ENCODE data around the gene TLR6. TPM values are rescaled to one million over a fixed set of nuclear protein-coding genes. Genes with fewer than 3 reads are reported as not detected.

TLR6 gene
- total RNA-seq, 1 experiment from 2014 or later: 0.11 TPM

GRCh38 chr4:38891051-38891983, 34.7 kb upstream of the TLR6 start:
- Mint-ChIP-seq H3K9me3 (peaks cover 3% of the 10 kb centered on the region), H3K36me3 (peaks cover 3% of the 10 kb centered on the region; the same call in 1 of the 2 replicates), H3K4me3 (no peak overlapping the region), H3K4me1 (peaks cover 32% of the 10 kb centered on the region), H3K27ac (no peak overlapping the region), H3K27me3 (ENCODE audit: low read depth) (no peaks in the 10 kb centered on the region)
- TF ChIP-seq CTCF (IDR thresholded peaks at IDR 0.05) (no peak), RORB (CRISPR knock-in tag; IDR thresholded peaks at IDR 0.05) (no peak), ZMAT4 (CRISPR knock-in tag; IDR thresholded peaks at IDR 0.05) (no peak), TP53 (CRISPR knock-in tag; IDR thresholded peaks at IDR 0.05) (no peak), ZBTB21 (CRISPR knock-in tag; IDR thresholded peaks at IDR 0.05; ENCODE audit: borderline replicate concordance) (no peak), MXD4 (CRISPR knock-in tag; IDR thresholded peaks at IDR 0.05; ENCODE audit: borderline replicate concordance) (no peak), ZNF263 (CRISPR knock-in tag; IDR thresholded peaks at IDR 0.05; ENCODE audit: low read depth) (no peak), ZNF671 (CRISPR knock-in tag; IDR thresholded peaks at IDR 0.05) (no peak), ZNF396 (CRISPR knock-in tag; IDR thresholded peaks at IDR 0.05; ENCODE audit: borderline replicate concordance) (no peak), ZNF281 (CRISPR knock-in tag; IDR thresholded peaks at IDR 0.05) (no peak), ZBTB43 (CRISPR knock-in tag; IDR thresholded peaks at IDR 0.05) (no peak), E2F1 (CRISPR knock-in tag; IDR thresholded peaks at IDR 0.05) (no peak), KAT7 (CRISPR knock-in tag; IDR thresholded peaks at IDR 0.05; ENCODE audit: borderline replicate concordance) (no peak), ETV6 (CRISPR knock-in tag; IDR thresholded peaks at IDR 0.05) (no peak)
- ChIA-PET CTCF (interaction anchor here (1.3 to 1.9 kb wide), 2 partner anchors 31 to 132 kb away, joined by 5 to 8 read pairs; no protein-coding TSS in a partner anchor), POLR2A (interaction anchor here (0.6 kb wide), 1 partner anchor 183 kb away, joined by 3 read pairs; no protein-coding TSS in a partner anchor)
- ATAC-seq: no peak
- DNase-seq (ENCODE audit: low spot score): no peak

GRCh38 chr4:38889143-38889542, 32.5 kb upstream of the TLR6 start:
- Mint-ChIP-seq H3K4me1 (peaks cover 45% of the 10 kb centered on the region), H3K27ac (no peak overlapping the region), H3K4me3 (no peak overlapping the region), H3K36me3 (peaks cover 3% of the 10 kb centered on the region; the same call in 1 of the 2 replicates), H3K27me3 (ENCODE audit: low read depth) (no peaks in the 10 kb centered on the region), H3K9me3 (peaks cover 3% of the 10 kb centered on the region)
- TF ChIP-seq NR3C1 (CRISPR knock-in tag; conservative IDR thresholded peaks at IDR 0.05; ENCODE audit: low read depth) (no peak), ZNF263 (CRISPR knock-in tag; IDR thresholded peaks at IDR 0.05; ENCODE audit: low read depth) (no peak), CREB1 (CRISPR knock-in tag; IDR thresholded peaks at IDR 0.05) (no peak), NFYB (CRISPR knock-in tag; conservative IDR thresholded peaks at IDR 0.05; ENCODE audit: low read depth) (no peak), CTCF (IDR thresholded peaks at IDR 0.05) (no peak), ZNF425 (CRISPR knock-in tag; conservative IDR thresholded peaks at IDR 0.05) (no peak)
- DNase-seq (ENCODE audit: low spot score): no peak
- no peak for ATAC-seq
- ChIA-PET CTCF (interaction anchor here (1.7 to 3.5 kb wide), 2 partner anchors 28 to 246 kb away, joined by 5 to 14 read pairs; no protein-coding TSS in a partner anchor), POLR2A (no interaction called here)
